MG63 (cell line): ENCODE results near the gene TJP3. TPM values are rescaled to one million over a fixed set of nuclear protein-coding genes. Genes with fewer than 3 reads are reported as not detected.

Experiments used
- DNase-seq: peaks from one replicate; pipeline ENCODE4 v3.0.0-alpha.2; 2020
- H3K27me3 ChIP-seq: fragments of 250-450 bp; sonication (Bioruptor Pico); 2 replicates; pipeline ENCODE4 v1.5.1; 2020; ENCODE audit warnings: mild to moderate bottlenecking, moderate library complexity
- H3K36me3 ChIP-seq: fragments of 250-450 bp; sonication (Bioruptor Pico); 2 replicates; pipeline ENCODE4 v1.5.1; 2020; ENCODE audit warnings: mild to moderate bottlenecking, moderate library complexity
- H3K4me3 ChIP-seq: fragments of 250-450 bp; sonication (Bioruptor Pico); 2 replicates; pipeline ENCODE4 v1.5.1; 2020; ENCODE audit warnings: mild to moderate bottlenecking, moderate library complexity
- H3K9me3 ChIP-seq: fragments of 250-450 bp; sonication (Bioruptor Pico); 2 replicates; pipeline ENCODE4 v1.5.1; 2020; ENCODE audit warnings: mild to moderate bottlenecking, moderate library complexity
- total RNA-seq: library from RNA; depleted of rRNA; stranded (reverse); fragments of >200 nt; shearing (Covaris generic); gene quantifications from 2 replicates; pipeline ENCODE4 v1.2.3, GENCODE V29; 2014; ENCODE audit warnings: low replicate concordance

TJP3 gene
- total RNA-seq, 1 experiment from 2014 or later, result not detected

GRCh38 chr19:3778899-3779723 is 70.9 kb downstream of the TJP3 start:
- Histone ChIP-seq H3K9me3 (peaks cover 3% of the 10 kb centered on the region; the same call in 1 of the 2 replicates), H3K4me3 (no peak overlapping the region), H3K27me3 (no peaks in the 10 kb centered on the region), H3K36me3 (no peaks in the 10 kb centered on the region)
- DNase-seq, result no peak

- H3K27me3 ChIP-seq, result 0 out of 2 replicates have a peak, but pooled peaks cover 2% of the 10 kb centered on the region
- no peak for DNase-seq
- no peak overlapping the region for H3K4me3 ChIP-seq
Observed at GRCh38 chr19:3780786-3781304, 72.7 kb downstream of the TJP3 start.

GRCh38 chr19:3781603-3782002 is 73.4 kb downstream of the TJP3 start:
- no peak for DNase-seq
- Histone ChIP-seq H3K4me3 (no peak overlapping the region), H3K36me3 (no peaks in the 10 kb centered on the region), H3K27me3 (0 out of 2 replicates have a peak, but pooled peaks cover 2% of the 10 kb centered on the region), H3K9me3 (peaks cover 3% of the 10 kb centered on the region; the same call in 1 of the 2 replicates)

More at GRCh38 chr19:3780786-3781304, 72.7 kb downstream of the TJP3 start:
- Histone ChIP-seq H3K9me3 (peaks cover 3% of the 10 kb centered on the region; the same call in 1 of the 2 replicates), H3K36me3 (no peaks in the 10 kb centered on the region)

GRCh38 chr19:3782330-3782729 is 74.1 kb downstream of the TJP3 start:
- Histone ChIP-seq H3K4me3 (no peak overlapping the region), H3K27me3 (0 out of 2 replicates have a peak, but pooled peaks cover 2% of the 10 kb centered on the region), H3K36me3 (no peaks in the 10 kb centered on the region), H3K9me3 (peaks cover 3% of the 10 kb centered on the region; the same call in 1 of the 2 replicates)
- no peak for DNase-seq

GRCh38 chr19:3782903-3783302 is 74.7 kb downstream of the TJP3 start:
- Histone ChIP-seq H3K4me3 (no peak overlapping the region), H3K9me3 (peaks cover 3% of the 10 kb centered on the region; the same call in 1 of the 2 replicates), H3K36me3 (no peaks in the 10 kb centered on the region), H3K27me3 (0 out of 2 replicates have a peak, but pooled peaks cover 2% of the 10 kb centered on the region)
- no peak for DNase-seq

GRCh38 chr19:3783660-3784584 is 75.7 kb downstream of the TJP3 start:
- H3K9me3 ChIP-seq, result peaks cover 3% of the 10 kb centered on the region; the same call in 1 of the 2 replicates
- H3K4me3 ChIP-seq, result no peak overlapping the region
- no peak for DNase-seq
- no peaks in the 10 kb centered on the region for H3K36me3 ChIP-seq
- 0 out of 2 replicates have a peak, but pooled peaks cover 2% of the 10 kb centered on the region for H3K27me3 ChIP-seq

- DNase-seq, result peak; percentile 38
Observed at GRCh38 chr19:3784607-3785450, 76.6 kb downstream of the TJP3 start.

GRCh38 chr19:3785451-3785937 is 77.3 kb downstream of the TJP3 start:
- Histone ChIP-seq H3K4me3 (peak overlapping the region; percentile 44), H3K36me3 (no peaks in the 10 kb centered on the region), H3K27me3 (0 out of 2 replicates have a peak, but pooled peaks cover 2% of the 10 kb centered on the region), H3K9me3 (peaks cover 3% of the 10 kb centered on the region; the same call in 1 of the 2 replicates)
- DNase-seq, result no peak

More at GRCh38 chr19:3784607-3785450, 76.6 kb downstream of the TJP3 start:
- Histone ChIP-seq H3K27me3 (0 out of 2 replicates have a peak, but pooled peaks cover 2% of the 10 kb centered on the region), H3K9me3 (peaks cover 3% of the 10 kb centered on the region; the same call in 1 of the 2 replicates), H3K36me3 (no peaks in the 10 kb centered on the region), H3K4me3 (peak overlapping the region; percentile 44)

GRCh38 chr19:3785938-3786824 is 78.0 kb downstream of the TJP3 start, which contains the start of gene MATK:
MATK (minus strand) TSS chr19:3786381; CDS start chr19:3785135, 1,246 bp downstream.
- peak within 1 kb of the TSS; percentile 44 for H3K4me3 ChIP-seq
- peaks cover 3% of the 10 kb centered on the region; the same call in 1 of the 2 replicates for H3K9me3 ChIP-seq
- no peaks in the 10 kb centered on the region for H3K36me3 ChIP-seq
- no peak for DNase-seq
- 0 out of 2 replicates have a peak, but pooled peaks cover 2% of the 10 kb centered on the region for H3K27me3 ChIP-seq

GRCh38 chr19:3788996-3789778 is 81.0 kb downstream of the TJP3 start:
- DNase-seq, result no peak
- Histone ChIP-seq H3K9me3 (no peaks in the 10 kb centered on the region), H3K27me3 (0 out of 2 replicates have a peak, but pooled peaks cover 2% of the 10 kb centered on the region), H3K4me3 (no peak overlapping the region), H3K36me3 (no peaks in the 10 kb centered on the region)

- H3K36me3 ChIP-seq, result no peaks in the 10 kb centered on the region
- no peak overlapping the region for H3K4me3 ChIP-seq
- no peak for DNase-seq
- 0 out of 2 replicates have a peak, but pooled peaks cover 2% of the 10 kb centered on the region for H3K27me3 ChIP-seq
- no peaks in the 10 kb centered on the region for H3K9me3 ChIP-seq
Observed at GRCh38 chr19:3790209-3790734, 82.1 kb downstream of the TJP3 start.

- H3K36me3 ChIP-seq, result no peaks in the 10 kb centered on the region
- no peaks in the 10 kb centered on the region for H3K27me3 ChIP-seq
- H3K9me3 ChIP-seq, result no peaks in the 10 kb centered on the region
- H3K4me3 ChIP-seq, result no peak overlapping the region
- no peak for DNase-seq
Observed at GRCh38 chr19:3790941-3791340, 82.8 kb downstream of the TJP3 start.

- Histone ChIP-seq H3K9me3 (no peaks in the 10 kb centered on the region), H3K27me3 (no peaks in the 10 kb centered on the region)
- no peak for DNase-seq
Observed at GRCh38 chr19:3792114-3792513, 83.9 kb downstream of the TJP3 start.

GRCh38 chr19:3793799-3794198 is 85.6 kb downstream of the TJP3 start:
- no peaks in the 10 kb centered on the region for H3K9me3 ChIP-seq
- DNase-seq, result no peak

More at GRCh38 chr19:3792114-3792513, 83.9 kb downstream of the TJP3 start:
- no peak overlapping the region for H3K4me3 ChIP-seq
- H3K36me3 ChIP-seq, result no peaks in the 10 kb centered on the region

More at GRCh38 chr19:3793799-3794198, 85.6 kb downstream of the TJP3 start:
- no peaks in the 10 kb centered on the region for H3K36me3 ChIP-seq
- H3K4me3 ChIP-seq, result no peak overlapping the region
- no peaks in the 10 kb centered on the region for H3K27me3 ChIP-seq
